LNCaP clone FGC (cell line): ENCODE results near the gene PPARG.

Experiments used
- DNase-seq: peaks from one replicate; pipeline ENCODE4 v3.0.0-alpha.2; 2011; ENCODE audit warnings: low read depth
- H3K4me3 ChIP-seq: 2 replicates; pipeline ENCODE4 v1.5.1; 2011; ENCODE audit warnings: mild to moderate bottlenecking, low read depth, low read length, control low read depth
- TF ChIP-seq, protein P1 (sequence below): IDR thresholded peaks from 2 replicates; pipeline ENCODE4 v1.5.1; 2012; ENCODE audit warnings: mild to moderate bottlenecking; ENCODE audit not compliant: control insufficient read depth, insufficient read depth; ENCODE audit errors: extremely low read depth

Gene PPARG

DNA sequence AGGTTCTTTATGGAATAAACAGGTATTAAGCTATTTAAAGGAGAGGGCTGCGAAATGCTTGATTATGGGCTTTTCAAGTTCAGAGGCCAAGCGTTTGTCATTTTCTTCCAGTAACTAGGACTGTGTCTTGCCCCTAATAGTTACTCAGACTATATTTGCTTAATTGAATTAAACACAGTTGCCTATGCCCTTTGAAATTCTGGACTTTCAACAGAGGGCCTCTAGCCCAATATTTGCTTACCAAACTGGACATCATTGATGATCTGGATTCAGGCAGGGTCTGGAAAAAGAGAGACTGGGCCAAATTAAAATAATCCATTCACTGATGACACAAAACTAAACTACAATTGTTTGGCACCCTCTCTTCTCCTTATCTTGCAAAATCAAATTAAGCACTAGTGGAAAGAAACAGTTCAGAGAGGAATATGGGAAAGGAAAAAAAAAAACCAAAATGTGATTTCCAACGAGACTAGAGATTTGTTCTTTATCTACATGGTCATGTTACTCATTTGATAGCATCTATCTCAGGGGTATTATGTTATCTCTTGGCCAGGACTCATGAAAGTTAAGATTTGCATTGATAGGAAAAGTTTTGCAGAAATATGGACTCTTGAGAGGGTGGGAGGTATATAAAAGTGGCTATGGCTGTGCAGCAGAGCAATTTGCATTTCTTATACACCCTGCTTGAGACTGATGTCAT is 120.3 kb downstream of the PPARG start:
- TF ChIP-seq, protein P1, sequence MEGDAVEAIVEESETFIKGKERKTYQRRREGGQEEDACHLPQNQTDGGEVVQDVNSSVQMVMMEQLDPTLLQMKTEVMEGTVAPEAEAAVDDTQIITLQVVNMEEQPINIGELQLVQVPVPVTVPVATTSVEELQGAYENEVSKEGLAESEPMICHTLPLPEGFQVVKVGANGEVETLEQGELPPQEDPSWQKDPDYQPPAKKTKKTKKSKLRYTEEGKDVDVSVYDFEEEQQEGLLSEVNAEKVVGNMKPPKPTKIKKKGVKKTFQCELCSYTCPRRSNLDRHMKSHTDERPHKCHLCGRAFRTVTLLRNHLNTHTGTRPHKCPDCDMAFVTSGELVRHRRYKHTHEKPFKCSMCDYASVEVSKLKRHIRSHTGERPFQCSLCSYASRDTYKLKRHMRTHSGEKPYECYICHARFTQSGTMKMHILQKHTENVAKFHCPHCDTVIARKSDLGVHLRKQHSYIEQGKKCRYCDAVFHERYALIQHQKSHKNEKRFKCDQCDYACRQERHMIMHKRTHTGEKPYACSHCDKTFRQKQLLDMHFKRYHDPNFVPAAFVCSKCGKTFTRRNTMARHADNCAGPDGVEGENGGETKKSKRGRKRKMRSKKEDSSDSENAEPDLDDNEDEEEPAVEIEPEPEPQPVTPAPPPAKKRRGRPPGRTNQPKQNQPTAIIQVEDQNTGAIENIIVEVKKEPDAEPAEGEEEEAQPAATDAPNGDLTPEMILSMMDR, result no peak
- no peak overlapping the region for H3K4me3 ChIP-seq
- no peak for DNase-seq

DNA sequence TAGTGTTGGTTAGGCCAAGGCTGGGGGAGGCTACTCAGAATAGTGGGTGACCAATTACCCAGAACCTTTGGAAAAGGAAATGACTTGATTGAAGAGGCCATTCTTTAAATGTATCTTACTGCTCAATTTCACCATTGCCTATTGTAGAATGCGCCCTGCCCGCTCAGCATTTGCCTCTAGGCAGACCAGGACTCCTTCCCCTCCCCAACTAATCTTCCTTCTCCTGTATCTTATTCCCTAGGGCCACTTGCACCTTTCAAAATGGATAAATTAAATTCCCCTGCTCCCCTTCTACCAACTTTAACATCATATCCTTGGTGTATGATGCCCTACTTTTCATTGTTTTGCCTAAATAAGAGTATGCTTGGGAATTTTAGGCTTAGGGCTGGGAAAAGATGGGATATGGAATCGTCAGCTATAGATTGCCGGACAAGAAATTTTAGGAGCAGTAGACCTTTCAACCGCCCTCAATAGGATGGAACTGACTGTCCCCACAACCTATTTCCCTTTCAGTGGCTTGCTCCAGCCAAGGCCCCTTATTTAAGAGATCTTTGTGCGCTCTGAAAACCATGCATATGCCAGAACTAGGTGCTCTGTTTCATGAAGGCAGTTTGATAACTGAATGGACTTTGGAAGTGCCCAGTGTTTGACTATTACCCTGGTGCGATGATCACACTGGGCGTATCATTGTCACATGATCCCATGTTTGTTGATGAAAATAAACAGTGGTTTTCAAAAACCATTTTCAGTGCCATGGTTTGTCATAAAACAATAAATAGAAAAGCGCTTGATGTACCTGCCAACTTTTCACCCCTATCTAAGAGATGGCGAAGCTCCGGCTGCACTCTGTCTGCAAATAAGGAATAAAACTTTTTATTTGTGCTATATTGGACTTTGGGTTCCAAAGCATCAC is 121.1 kb downstream of the PPARG start:
- TF ChIP-seq, protein P1, result no peak
- H3K4me3 ChIP-seq, result no peak overlapping the region
- DNase-seq, result peak; percentile 90

DNA sequence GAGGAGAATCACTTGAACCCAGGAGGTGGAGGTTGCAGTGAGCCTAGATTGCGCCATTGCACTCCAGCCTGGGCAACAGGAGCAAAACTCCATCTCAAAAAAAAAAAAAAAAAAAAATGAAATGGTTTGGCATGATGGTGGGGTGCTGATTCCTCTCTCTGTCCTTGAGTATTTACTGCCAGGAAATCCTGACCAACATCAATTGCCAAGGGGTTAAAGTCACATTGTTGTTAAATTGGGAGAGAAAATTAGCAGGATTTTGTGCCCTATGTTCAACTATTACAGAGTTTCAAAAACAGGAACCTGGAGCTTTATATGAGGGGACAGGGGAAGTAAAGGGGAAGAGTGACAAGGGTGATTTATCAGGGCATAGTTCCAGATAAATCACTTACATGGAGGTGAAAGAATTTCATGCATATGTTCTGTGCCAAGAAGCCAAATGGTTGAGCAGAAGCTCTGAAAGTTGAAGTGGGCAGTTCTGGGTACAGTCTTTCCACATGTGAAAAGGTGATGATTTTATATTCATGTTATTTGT is 124.9 kb downstream of the PPARG start:
- no peak overlapping the region for H3K4me3 ChIP-seq
- TF ChIP-seq, protein P1, result no peak
- DNase-seq, result no peak

DNA sequence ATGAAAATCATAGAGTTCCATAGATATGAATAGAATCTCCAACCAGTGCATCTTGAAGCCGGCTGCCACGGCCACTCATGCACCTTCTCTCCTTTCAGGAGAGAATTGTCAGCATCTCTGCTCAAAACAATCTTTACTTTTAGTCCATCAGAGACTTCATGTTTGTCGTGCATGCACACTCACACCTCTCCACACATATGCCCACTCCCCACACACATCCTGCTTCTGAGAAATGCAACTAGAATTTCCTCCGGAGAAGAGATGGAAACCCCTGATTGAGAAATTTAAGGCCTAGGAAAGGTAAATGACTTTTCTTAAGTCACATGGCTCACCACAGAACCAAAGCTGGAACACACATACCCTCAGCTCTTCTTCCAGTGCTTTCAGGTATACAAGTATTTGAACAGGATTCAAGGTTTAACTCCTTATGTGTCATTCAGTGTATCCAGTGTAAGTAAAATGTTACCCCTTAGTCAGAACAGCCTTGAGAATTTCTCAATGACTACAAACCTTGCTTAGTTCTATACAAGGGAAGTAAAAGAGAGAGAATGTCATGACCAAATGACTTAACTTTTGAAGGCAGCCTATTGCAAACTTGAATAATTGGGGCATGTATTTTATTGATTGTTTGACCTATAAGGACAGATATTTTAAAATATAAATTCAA is 126.3 kb downstream of the PPARG start:
- H3K4me3 ChIP-seq, result no peak overlapping the region
- DNase-seq, result no peak
- TF ChIP-seq, protein P1, result no peak

DNA sequence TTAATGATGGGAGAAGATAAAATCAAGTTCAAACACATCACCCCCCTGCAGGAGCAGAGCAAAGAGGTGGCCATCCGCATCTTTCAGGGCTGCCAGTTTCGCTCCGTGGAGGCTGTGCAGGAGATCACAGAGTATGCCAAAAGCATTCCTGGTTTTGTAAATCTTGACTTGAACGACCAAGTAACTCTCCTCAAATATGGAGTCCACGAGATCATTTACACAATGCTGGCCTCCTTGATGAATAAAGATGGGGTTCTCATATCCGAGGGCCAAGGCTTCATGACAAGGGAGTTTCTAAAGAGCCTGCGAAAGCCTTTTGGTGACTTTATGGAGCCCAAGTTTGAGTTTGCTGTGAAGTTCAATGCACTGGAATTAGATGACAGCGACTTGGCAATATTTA is 127.9 kb downstream of the PPARG start:
- TF ChIP-seq, protein P1, result no peak
- DNase-seq, result no peak
- no peak overlapping the region for H3K4me3 ChIP-seq

DNA sequence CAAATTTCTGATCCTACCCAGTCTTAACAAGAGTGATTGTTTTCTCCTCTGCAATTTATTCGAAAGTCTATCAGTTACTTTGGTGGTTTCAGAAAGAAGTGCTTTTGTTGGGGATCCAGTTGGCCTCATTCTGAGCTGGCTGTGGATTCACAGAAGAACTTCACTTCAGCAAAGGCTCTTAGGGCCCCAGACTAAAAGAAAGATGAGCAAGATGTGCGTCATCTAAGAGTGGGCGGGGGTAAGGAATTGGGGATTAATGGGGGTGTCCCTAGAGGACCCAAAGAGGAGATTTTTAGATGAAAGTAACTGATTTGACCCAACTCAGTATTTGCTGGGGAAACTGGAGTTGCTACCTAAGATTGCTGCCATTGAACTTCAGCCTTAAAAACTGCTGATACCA is 131.5 kb downstream of the PPARG start:
- no peak for DNase-seq
- no peak overlapping the region for H3K4me3 ChIP-seq
- TF ChIP-seq, protein P1, result no peak
